Urinary bladder (tissue), 4 donors: ENCODE measurements around the gene JAK1. TPM values are rescaled to one million over a fixed set of nuclear protein-coding genes. Genes with fewer than 3 reads are reported as not detected.

ENCODE experiments used
- DNase-seq: peaks from one replicate; pipeline ENCODE4 v3.0.0-alpha.2; 2015; ENCODE audit errors: extremely low spot score
- H3K27ac ChIP-seq: one replicate; pipeline ENCODE4 v1.5.1; 2013; ENCODE audit warnings: low read depth, mild to moderate bottlenecking, moderate library complexity
- H3K36me3 ChIP-seq: one replicate; pipeline ENCODE4 v1.6.1; 2013; ENCODE audit warnings: mild to moderate bottlenecking, moderate library complexity; ENCODE audit not compliant: insufficient read depth
- H3K4me1 ChIP-seq: one replicate; pipeline ENCODE4 v1.6.1; 2013; ENCODE audit warnings: mild to moderate bottlenecking, moderate library complexity; ENCODE audit not compliant: insufficient read depth
- H3K4me3 ChIP-seq: one replicate; pipeline ENCODE4 v1.5.1; 2013; ENCODE audit warnings: low read depth, low read length
- WGBS: extraction: QIAGEN DNeasy Blood & Tissue Kit; methylation state at CpG from one replicate; pipeline ENCODE4 v1.1.7; 2013; 5-methylcytosine and 5-hydroxymethylcytosine counted together
- polyA plus RNA-seq: library from polyadenylated mRNA; stranded (reverse); fragments of 200-250 nt; gene quantifications from one replicate; pipeline ENCODE4 v1.2.3, GENCODE V29; 2013
- total RNA-seq: library from RNA; depleted of rRNA; stranded (reverse); fragments of >200 nt; gene quantifications from one replicate; pipeline ENCODE4 v1.2.3, GENCODE V29; 2014
- donor health status: healthy with polysubstance abuse.
- donor health status: healthy.

Gene JAK1
- total and polyA plus RNA-seq, 2 donors, result 86.8 to 137 TPM

DNA sequence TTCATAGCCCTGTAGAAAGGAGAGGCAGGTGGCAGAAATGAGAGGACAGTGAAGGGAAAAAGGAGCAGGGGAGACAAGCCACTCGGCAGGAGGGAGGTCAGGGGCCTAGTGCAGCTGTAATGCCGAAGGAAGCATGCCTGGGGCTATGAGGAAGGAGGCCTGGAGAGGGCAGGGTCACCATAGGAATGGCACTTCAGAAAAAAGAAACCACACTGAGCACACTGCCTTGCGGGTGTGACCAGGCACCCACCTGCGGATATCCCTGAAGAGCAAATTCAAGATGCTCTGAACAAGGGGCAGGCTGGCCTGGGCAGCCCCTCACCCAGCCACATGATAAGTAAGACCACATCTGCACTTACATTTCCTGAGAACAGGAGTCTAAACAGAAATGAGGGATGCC, 104.7 kb downstream of the JAK1 start:
- Histone ChIP-seq H3K27ac (no peak overlapping the region), H3K4me3 (no peak overlapping the region), H3K4me1 (no peaks in the 10 kb centered on the region), H3K36me3 (peaks cover 3% of the 10 kb centered on the region)
- DNase-seq, result no peak
- WGBS, result 67% methylated on average over 4 of the region's 4 CpGs

- Histone ChIP-seq H3K4me3 (no peak overlapping the region), H3K36me3 (peaks cover 3% of the 10 kb centered on the region), H3K27ac (no peak overlapping the region), H3K4me1 (no peaks in the 10 kb centered on the region)
- WGBS, result 97% methylated on average over 4 of the region's 4 CpGs
- DNase-seq, result no peak
Observed at GRCh38 chr1:64857347-64857746, 109.0 kb downstream of the JAK1 start.

DNA sequence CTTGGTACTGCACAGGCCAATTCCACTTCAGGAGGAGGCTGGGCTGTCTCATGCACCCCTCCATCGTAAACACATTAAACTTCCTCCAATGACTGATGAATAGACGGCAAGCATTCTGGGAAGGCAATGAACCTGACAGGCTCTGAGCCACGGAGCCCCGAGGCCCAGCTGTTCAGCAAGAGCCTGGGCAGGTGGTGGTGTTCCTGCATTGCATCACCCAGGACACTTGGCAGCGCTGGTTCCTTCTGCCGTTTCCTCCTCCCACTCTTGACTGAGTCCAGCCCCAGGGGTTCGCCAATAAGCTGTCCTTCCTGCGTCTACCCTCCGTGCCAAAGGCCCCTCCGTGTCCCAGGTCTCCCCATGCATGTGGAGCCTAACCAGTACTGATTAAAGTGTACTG, 109.8 kb downstream of the JAK1 start:
- Histone ChIP-seq H3K27ac (no peak overlapping the region), H3K36me3 (peaks cover 4% of the 10 kb centered on the region), H3K4me1 (no peaks in the 10 kb centered on the region), H3K4me3 (no peak overlapping the region)
- DNase-seq, result no peak
- WGBS, result 57% methylated on average over 10 of the region's 10 CpGs

- H3K4me3 ChIP-seq, result no peak overlapping the region
- H3K4me1 ChIP-seq, result no peaks in the 10 kb centered on the region
- 90% methylated on average over 8 of the region's 8 CpGs for WGBS
- H3K27ac ChIP-seq, result no peak overlapping the region
- no peak for DNase-seq
- H3K36me3 ChIP-seq, result peaks cover 4% of the 10 kb centered on the region
Observed at GRCh38 chr1:64855557-64855956, 110.8 kb downstream of the JAK1 start.

- no peak overlapping the region for H3K27ac ChIP-seq
- no peak overlapping the region for H3K4me3 ChIP-seq
- no peak for DNase-seq
- no peaks in the 10 kb centered on the region for H3K4me1 ChIP-seq
- WGBS, result 95% methylated on average over 5 of the region's 5 CpGs
- H3K36me3 ChIP-seq, result peaks cover 4% of the 10 kb centered on the region
Observed at GRCh38 chr1:64854674-64855073, 111.7 kb downstream of the JAK1 start.

- H3K27ac ChIP-seq, result no peak overlapping the region
- H3K4me3 ChIP-seq, result no peak overlapping the region
- 81% methylated on average over 7 of the region's 7 CpGs for WGBS
- peaks cover 7% of the 10 kb centered on the region for H3K36me3 ChIP-seq
- no peaks in the 10 kb centered on the region for H3K4me1 ChIP-seq
- DNase-seq, result no peak
Observed at GRCh38 chr1:64851664-64852063, 114.7 kb downstream of the JAK1 start.

GRCh38 chr1:64850846-64851245, 115.5 kb downstream of the JAK1 start:
- 90% methylated on average over 10 of the region's 10 CpGs for WGBS
- Histone ChIP-seq H3K36me3 (peaks cover 7% of the 10 kb centered on the region), H3K4me3 (no peak overlapping the region), H3K27ac (no peak overlapping the region), H3K4me1 (no peaks in the 10 kb centered on the region)
- DNase-seq, result no peak

GRCh38 chr1:64849942-64850341, 116.4 kb downstream of the JAK1 start:
- no peaks in the 10 kb centered on the region for H3K4me1 ChIP-seq
- H3K36me3 ChIP-seq, result peaks cover 6% of the 10 kb centered on the region
- DNase-seq, result no peak
- H3K27ac ChIP-seq, result no peak overlapping the region
- H3K4me3 ChIP-seq, result no peak overlapping the region
- 96% methylated on average over 11 of the region's 11 CpGs for WGBS

DNA sequence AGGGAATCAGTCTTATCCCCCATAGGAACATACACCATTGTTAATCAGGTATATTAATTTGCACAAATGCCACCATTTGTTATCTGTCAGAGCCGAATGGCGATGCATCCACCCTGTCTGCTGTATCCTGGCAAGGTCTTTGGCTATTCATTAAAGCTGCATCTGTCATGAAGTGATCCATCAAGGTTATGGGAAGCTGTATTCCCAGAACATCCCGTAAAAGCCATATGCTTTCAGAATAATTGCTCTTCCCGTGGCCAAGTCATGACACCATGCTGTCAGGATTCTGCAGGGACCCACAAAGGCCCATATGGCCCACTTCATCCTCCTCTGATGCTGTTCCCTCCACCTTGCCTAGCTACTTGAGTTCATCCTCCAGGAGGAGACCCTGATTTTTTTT, 117.5 kb downstream of the JAK1 start:
- DNase-seq, result no peak
- WGBS, result 74% methylated on average over 4 of the region's 4 CpGs
- Histone ChIP-seq H3K36me3 (peaks cover 6% of the 10 kb centered on the region), H3K27ac (no peak overlapping the region), H3K4me3 (no peak overlapping the region), H3K4me1 (no peaks in the 10 kb centered on the region)

- Histone ChIP-seq H3K4me1 (no peaks in the 10 kb centered on the region), H3K36me3 (peaks cover 6% of the 10 kb centered on the region), H3K27ac (no peak overlapping the region), H3K4me3 (no peak overlapping the region)
- WGBS, result 96% methylated on average over 3 of the region's 3 CpGs
- DNase-seq, result no peak
Observed at GRCh38 chr1:64848136-64848535, 118.2 kb downstream of the JAK1 start.

- Histone ChIP-seq H3K4me1 (no peaks in the 10 kb centered on the region), H3K36me3 (peaks cover 8% of the 10 kb centered on the region), H3K4me3 (no peak overlapping the region), H3K27ac (no peak overlapping the region)
- no peak for DNase-seq
- WGBS, result 89% methylated on average over 4 of the region's 4 CpGs
Observed at GRCh38 chr1:64847666-64848065, 118.7 kb downstream of the JAK1 start.

DNA sequence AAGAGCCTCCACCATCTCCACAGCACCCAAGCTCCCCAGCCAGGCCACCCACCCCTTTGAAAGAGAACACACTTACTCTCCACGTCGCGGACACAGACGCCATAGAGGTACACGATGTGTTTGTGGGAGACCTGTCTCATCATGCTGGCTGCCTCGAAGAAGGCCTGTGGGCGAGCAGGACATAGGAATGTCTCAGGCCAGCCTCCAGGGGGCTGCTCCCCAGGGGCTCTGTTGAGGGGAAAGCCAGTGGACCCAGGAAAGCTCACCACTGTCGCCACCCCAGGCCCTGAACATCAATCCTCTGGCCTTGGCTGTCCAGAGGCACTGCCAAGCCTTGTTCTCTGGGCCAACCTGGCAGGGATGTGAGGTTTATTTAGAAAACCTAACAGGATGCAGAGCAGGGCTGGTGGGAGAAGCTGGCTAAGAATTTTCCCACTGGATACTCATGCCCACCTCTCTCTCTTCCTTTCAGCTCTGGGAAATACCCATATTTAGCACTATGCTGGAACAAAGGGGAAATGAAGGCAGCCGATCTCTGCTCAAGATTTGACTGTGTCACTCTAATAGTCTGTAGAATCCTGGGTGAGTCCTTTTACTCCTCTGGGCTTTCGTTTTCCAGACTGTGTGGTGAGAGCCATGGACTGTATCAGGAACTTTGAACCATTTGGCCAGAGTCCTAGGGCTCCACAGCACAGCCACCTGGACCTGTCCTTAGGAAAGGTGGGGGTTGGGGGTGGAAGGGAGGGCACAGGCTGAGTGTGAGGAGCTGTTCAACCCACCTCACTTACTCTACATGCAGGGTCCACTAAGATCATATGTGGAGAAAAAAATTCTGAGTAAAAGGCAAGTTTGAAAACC, 119.5 kb downstream of the JAK1 start:
- 92% methylated on average over 10 of the region's 10 CpGs for WGBS
- no peak overlapping the region for H3K27ac ChIP-seq
- no peaks in the 10 kb centered on the region for H3K4me1 ChIP-seq
- H3K4me3 ChIP-seq, result no peak overlapping the region
- H3K36me3 ChIP-seq, result peaks cover 5% of the 10 kb centered on the region
- DNase-seq, result no peak

- WGBS, result 93% methylated on average over 13 of the region's 13 CpGs
- no peak for DNase-seq
- Histone ChIP-seq H3K4me3 (no peak overlapping the region), H3K4me1 (no peaks in the 10 kb centered on the region), H3K36me3 (peaks cover 5% of the 10 kb centered on the region), H3K27ac (no peak overlapping the region)
Observed at GRCh38 chr1:64845831-64846425, 120.4 kb downstream of the JAK1 start.

DNA sequence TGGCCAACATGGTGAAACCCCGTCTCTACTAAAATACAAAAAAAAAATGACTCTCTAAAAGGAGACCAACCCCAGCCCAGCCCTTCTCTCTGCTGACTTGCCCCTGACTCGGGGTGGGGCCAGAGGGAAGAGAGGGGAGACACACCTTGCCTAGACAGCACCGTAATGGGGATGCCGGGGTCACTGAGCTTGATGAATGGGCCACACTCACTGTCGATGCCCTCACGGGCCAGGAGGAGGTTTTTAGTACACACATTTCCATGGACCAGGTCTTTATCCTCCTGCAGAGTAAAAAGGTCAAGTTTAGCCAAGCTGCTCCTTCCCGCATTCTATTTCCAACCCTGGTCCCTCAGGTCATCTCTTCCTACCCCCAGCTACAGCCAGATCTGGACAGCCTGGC, 121.7 kb downstream of the JAK1 start:
- H3K4me1 ChIP-seq, result no peaks in the 10 kb centered on the region
- DNase-seq, result no peak
- 94% methylated on average over 7 of the region's 7 CpGs for WGBS
- H3K4me3 ChIP-seq, result no peak overlapping the region
- H3K27ac ChIP-seq, result no peak overlapping the region
- H3K36me3 ChIP-seq, result peaks cover 5% of the 10 kb centered on the region
